ENCODE measurements around the gene CDON. TPM values are rescaled to one million over a fixed set of nuclear protein-coding genes. Genes with fewer than 3 reads are reported as not detected.

Gene CDON
- total and polyA plus RNA-seq, 9 of the 15 experiments (the other 6 are each of a cell fraction or from before 2014, with no cell fraction given): 0.08 to 0.64 (median 0.40) TPM

DNA sequence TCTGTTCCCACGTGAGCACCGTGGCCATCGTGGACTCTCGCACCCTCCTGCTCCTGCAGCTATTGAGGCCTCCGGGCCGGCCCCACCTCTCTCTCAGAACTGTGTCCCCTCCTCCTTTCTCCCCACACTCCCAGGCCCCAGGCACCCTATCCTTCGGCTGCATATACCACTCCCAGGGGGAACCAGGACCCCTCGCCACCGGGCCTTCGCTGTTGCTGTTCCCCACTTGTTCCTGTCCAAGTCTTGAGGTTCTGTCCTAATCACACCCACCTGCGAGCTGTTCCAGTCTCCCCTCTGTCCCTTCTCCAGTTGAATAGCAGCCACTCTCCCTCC, 43.0 kb upstream of the CDON start (continued):
- TF ChIP-seq, protein P1, sequence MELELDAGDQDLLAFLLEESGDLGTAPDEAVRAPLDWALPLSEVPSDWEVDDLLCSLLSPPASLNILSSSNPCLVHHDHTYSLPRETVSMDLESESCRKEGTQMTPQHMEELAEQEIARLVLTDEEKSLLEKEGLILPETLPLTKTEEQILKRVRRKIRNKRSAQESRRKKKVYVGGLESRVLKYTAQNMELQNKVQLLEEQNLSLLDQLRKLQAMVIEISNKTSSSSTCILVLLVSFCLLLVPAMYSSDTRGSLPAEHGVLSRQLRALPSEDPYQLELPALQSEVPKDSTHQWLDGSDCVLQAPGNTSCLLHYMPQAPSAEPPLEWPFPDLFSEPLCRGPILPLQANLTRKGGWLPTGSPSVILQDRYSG (tag; conservative IDR thresholded peaks at IDR 0.05; ENCODE audit: low read depth): no peak

DNA sequence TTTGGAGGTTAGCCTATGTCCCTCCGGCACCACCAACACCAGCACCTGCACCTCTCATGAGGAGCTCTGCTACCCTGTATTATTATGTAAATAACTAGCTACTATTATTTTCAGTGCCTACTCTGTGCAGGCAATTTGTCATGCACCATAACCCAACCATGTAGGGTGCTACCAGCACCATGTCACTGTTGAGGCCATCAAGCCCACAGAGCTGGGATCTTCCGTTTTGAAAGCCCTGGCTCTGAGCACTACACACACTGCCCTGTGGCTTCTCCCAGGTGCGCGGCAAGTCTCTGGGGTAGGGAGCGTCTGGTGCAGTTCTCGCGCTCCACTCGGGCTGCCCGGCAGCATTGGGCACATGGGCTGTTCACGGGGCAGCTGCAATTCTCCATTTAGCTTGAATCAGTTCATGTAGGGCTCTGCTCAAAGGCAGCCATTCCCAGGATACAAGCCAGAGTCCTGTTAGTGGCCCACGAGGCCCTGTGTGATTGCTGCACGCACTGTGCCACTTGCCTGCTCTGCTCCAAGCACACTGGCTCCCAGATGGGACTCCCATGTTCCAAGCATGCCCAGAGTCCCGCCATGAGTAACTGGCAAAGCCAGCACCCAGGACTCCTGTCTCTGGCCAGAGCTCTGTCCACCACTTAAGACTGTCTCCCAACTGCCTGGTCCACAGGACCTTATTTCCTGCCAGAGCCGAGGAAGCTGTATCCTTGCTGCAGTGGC, 42.5 kb upstream of the CDON start:
- BruUV-seq (replicated peaks): no TSS peak
- Histone ChIP-seq H3K9me3 (replicated peaks; ENCODE audit: control insufficient read depth, insufficient read depth, low read depth, low read length) (no peaks in the 10 kb centered on the region), H2AFZ (ENCODE audit: low read depth, low read length) (no peak overlapping the region), H3K9ac (ENCODE audit: insufficient read depth in 1 of 2, low read depth in 2 of 2, low read length in 2 of 2) (no peak overlapping the region), H3K27me3 (ENCODE audit: control insufficient read depth in 2 of 2, insufficient read depth in 2 of 2, low read length in 2 of 2) (peaks cover 26 to 58% of the 10 kb centered on the region in 2 experiments; a peak in 4 of 5 replicates), H3K9me1 (ENCODE audit: control insufficient read depth, insufficient read depth, low read length) (no peaks in the 10 kb centered on the region), H3K4me1 (replicated peaks in 1 of 2; ENCODE audit: control insufficient read depth in 2 of 2, insufficient read depth in 2 of 2, low read length in 2 of 2) (peaks cover 6 to 8% of the 10 kb centered on the region in 2 experiments; a peak in 4 of 5 replicates), H3K36me3 (ENCODE audit: control insufficient read depth, insufficient read depth, low read length) (no peaks in the 10 kb centered on the region), H3K79me2 (ENCODE audit: control insufficient read depth, insufficient read depth, low read length) (no peaks in the 10 kb centered on the region), H3K4me3 (no peak overlapping the region), H3K4me2 (ENCODE audit: insufficient read depth, low read length) (no peak overlapping the region), H4K20me1 (replicated peaks; ENCODE audit: control insufficient read depth, insufficient read depth, low read length) (no peaks in the 10 kb centered on the region; the same call in none of the 2 replicates), H3K27ac (ENCODE audit: extremely low read depth, low read depth, low read length) (no peak overlapping the region)
- intact Hi-C loops (cut with micrococcal nuclease): no loop called here
- CTCF ChIA-PET (ENCODE audit: low intra/inter-chr PET ratio): no interaction called here
- no peak for ATAC-seq
- no peak for FAIRE-seq
- in situ Hi-C loops (cut with MboI): no loop called here
- WGBS (ENCODE audit: insufficient coverage, low coverage, missing lambda C conversion rate): 2% methylated on average over 14 of the region's 14 CpGs
- POLR2A ChIA-PET: interaction anchor here (0.6 to 1.1 kb wide), 2 partner anchors 27 to 51 kb away, joined by 4 read pairs; no protein-coding TSS in a partner anchor
- no peak for DNase-seq (ENCODE audit: extremely low read depth in 1 of 4, low spot score in 3 of 4)
- no peak for TF ChIP-seq ZNF197 (CRISPR knock-in tag; IDR thresholded peaks at IDR 0.05; ENCODE audit: low read depth)
- TF ChIP-seq ZNF583 (CRISPR knock-in tag; IDR thresholded peaks at IDR 0.05): no peak
- no peak for TF ChIP-seq FOXK2 (conservative IDR thresholded peaks at IDR 0.05 in 1 of 2, IDR thresholded peaks at IDR 0.05 in 1 of 2; ENCODE audit: low read depth in 2 of 2)
- no peak for TF ChIP-seq CBFA2T3 (IDR thresholded peaks at IDR 0.05)
- no peak for TF ChIP-seq ZNF316 (IDR thresholded peaks at IDR 0.05)
- TF ChIP-seq, protein P2, sequence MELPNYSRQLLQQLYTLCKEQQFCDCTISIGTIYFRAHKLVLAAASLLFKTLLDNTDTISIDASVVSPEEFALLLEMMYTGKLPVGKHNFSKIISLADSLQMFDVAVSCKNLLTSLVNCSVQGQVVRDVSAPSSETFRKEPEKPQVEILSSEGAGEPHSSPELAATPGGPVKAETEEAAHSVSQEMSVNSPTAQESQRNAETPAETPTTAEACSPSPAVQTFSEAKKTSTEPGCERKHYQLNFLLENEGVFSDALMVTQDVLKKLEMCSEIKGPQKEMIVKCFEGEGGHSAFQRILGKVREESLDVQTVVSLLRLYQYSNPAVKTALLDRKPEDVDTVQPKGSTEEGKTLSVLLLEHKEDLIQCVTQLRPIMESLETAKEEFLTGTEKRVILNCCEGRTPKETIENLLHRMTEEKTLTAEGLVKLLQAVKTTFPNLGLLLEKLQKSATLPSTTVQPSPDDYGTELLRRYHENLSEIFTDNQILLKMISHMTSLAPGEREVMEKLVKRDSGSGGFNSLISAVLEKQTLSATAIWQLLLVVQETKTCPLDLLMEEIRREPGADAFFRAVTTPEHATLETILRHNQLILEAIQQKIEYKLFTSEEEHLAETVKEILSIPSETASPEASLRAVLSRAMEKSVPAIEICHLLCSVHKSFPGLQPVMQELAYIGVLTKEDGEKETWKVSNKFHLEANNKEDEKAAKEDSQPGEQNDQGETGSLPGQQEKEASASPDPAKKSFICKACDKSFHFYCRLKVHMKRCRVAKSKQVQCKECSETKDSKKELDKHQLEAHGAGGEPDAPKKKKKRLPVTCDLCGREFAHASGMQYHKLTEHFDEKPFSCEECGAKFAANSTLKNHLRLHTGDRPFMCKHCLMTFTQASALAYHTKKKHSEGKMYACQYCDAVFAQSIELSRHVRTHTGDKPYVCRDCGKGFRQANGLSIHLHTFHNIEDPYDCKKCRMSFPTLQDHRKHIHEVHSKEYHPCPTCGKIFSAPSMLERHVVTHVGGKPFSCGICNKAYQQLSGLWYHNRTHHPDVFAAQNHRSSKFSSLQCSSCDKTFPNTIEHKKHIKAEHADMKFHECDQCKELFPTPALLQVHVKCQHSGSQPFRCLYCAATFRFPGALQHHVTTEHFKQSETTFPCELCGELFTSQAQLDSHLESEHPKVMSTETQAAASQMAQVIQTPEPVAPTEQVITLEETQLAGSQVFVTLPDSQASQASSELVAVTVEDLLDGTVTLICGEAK (IDR thresholded peaks at IDR 0.05): no peak
- TF ChIP-seq, protein P2 (CRISPR knock-in tag; IDR thresholded peaks at IDR 0.05): no peak
- no peak for TF ChIP-seq ZNF584 (CRISPR knock-in tag; IDR thresholded peaks at IDR 0.05; ENCODE audit: low read depth)
- no peak for TF ChIP-seq XRCC5 (IDR thresholded peaks at IDR 0.05; ENCODE audit: low read depth, low read length)
- TF ChIP-seq ILF3 (IDR thresholded peaks at IDR 0.05; ENCODE audit: borderline replicate concordance): no peak
